Endothelial cell of umbilical vein (primary cell): ENCODE data around the gene PPFIA3. TPM values are rescaled to one million over a fixed set of nuclear protein-coding genes. Genes with fewer than 3 reads are reported as not detected.

ENCODE experiments used
- BruUV-seq: library from RNA; stranded (reverse); fragments of 400-500 nt; replicated peaks from 2 replicates; lab custom pipeline; 2021; lab: Mats Ljungman, UMichigan
- CTCF ChIA-PET: fragments of 300-600, 350-600 bp; sonication (Branson Sonifier 250); formaldehyde crosslinking; loops from one replicate; lab custom pipeline; 2021; ENCODE audit warnings: antibody characterized with exemption, inconsistent platforms; lab: Charles Lee
- POLR2A ChIA-PET: fragments of 300-600, 350-600 bp; sonication (Branson Sonifier 250); formaldehyde crosslinking; loops from one replicate; lab custom pipeline; 2021; ENCODE audit warnings: antibody characterized with exemption, inconsistent platforms; lab: Charles Lee
- DNase-seq: peaks from one replicate; pipeline ENCODE4 v3.0.0-alpha.2; 2011; ENCODE audit warnings: low read depth, low spot score
- FAIRE-seq: peaks from 2 replicates; lab custom pipeline; 2011; peaks lifted over from hg19 to GRCh38; lab: Jason Lieb, UNC
- H2AFZ ChIP-seq: 2 replicates; pipeline ENCODE4 v1.6.0; 2012; ENCODE audit warnings: low read depth, low read length, control low read depth, inconsistent platforms
- H3K27ac ChIP-seq: 2 replicates; pipeline ENCODE4 v1.5.1; 2011; ENCODE audit warnings: low read depth, mild to moderate bottlenecking, control low read depth, low read length, moderate library complexity; ENCODE audit not compliant: insufficient read depth
- H3K27me3 ChIP-seq, 2 experiments: 2 replicates each; pipeline versions ENCODE4 v1.6.0 to v1.6.1; 2011; ENCODE audit warnings: low read length in 2 of 2, mixed read lengths in 1 of 2; ENCODE audit not compliant: control insufficient read depth in 2 of 2, insufficient read depth in 2 of 2
- H3K36me3 ChIP-seq, 2 experiments: 2 replicates in 1 of 2; 3 replicates in 1 of 2; pipeline ENCODE4 v1.5.1; 2011; ENCODE audit warnings: low read length in 2 of 2, mild to moderate bottlenecking in 1 of 2, moderate library complexity in 1 of 2; ENCODE audit not compliant: control insufficient read depth in 2 of 2, insufficient read depth in 2 of 2; ENCODE audit errors: extremely low read depth in 1 of 2
- H3K4me1 ChIP-seq: 3 replicates; pipeline ENCODE4 v1.5.1; 2011; ENCODE audit warnings: mild to moderate bottlenecking, low read length; ENCODE audit not compliant: control insufficient read depth, insufficient read depth; ENCODE audit errors: extremely low read depth
- H3K4me2 ChIP-seq: 2 replicates; pipeline ENCODE4 v1.6.1; 2011; ENCODE audit warnings: low read length, control low read depth, mixed read lengths; ENCODE audit not compliant: insufficient read depth
- H3K4me3 ChIP-seq, 3 experiments: fragments of 200-600 bp in 1 of 3; sonication (generic), shearing (Covaris generic) in 1 of 3; replicated peaks in 1 of 3; 2 replicates each; pipeline ENCODE4 v1.5.1; 2011 to 2016; ENCODE audit warnings: control low read depth in 3 of 3, low read length in 3 of 3, mild to moderate bottlenecking in 2 of 3, inconsistent platforms in 1 of 3, low read depth in 1 of 3, moderate library complexity in 1 of 3; ENCODE audit not compliant: insufficient read depth in 1 of 3
- H3K79me2 ChIP-seq: 2 replicates; pipeline ENCODE4 v1.6.0; 2012; ENCODE audit warnings: low read length, inconsistent platforms; ENCODE audit not compliant: control insufficient read depth, insufficient read depth
- H3K9ac ChIP-seq: replicated peaks from 2 replicates; pipeline ENCODE3; 2011; ENCODE audit warnings: low read length, control low read depth; ENCODE audit not compliant: insufficient read depth; ENCODE audit errors: extremely low read depth
- H3K9me1 ChIP-seq: replicated peaks from 3 replicates; pipeline ENCODE4 v1.6.0; 2011; ENCODE audit warnings: mild to moderate bottlenecking, low read length; ENCODE audit not compliant: control insufficient read depth, insufficient read depth; ENCODE audit errors: extremely low read depth
- H3K9me3 ChIP-seq: replicated peaks from 2 replicates; pipeline ENCODE4 v1.5.1; 2012; ENCODE audit warnings: low read length, inconsistent platforms; ENCODE audit not compliant: control insufficient read depth, insufficient read depth
- H4K20me1 ChIP-seq: replicated peaks from 2 replicates; pipeline ENCODE3; 2011; ENCODE audit warnings: mild to moderate bottlenecking, low read length; ENCODE audit not compliant: control insufficient read depth, insufficient read depth; ENCODE audit errors: extremely low read depth
- EZH2 ChIP-seq: IDR thresholded peaks from 2 replicates; pipeline ENCODE4 v1.6.1; 2012; ENCODE audit warnings: borderline replicate concordance, low read depth, mild to moderate bottlenecking, moderate library complexity, low read length, inconsistent platforms; ENCODE audit not compliant: severe bottlenecking
- FOS ChIP-seq: IDR thresholded peaks from 2 replicates; pipeline ENCODE4 v1.6.1; 2011; ENCODE audit warnings: mild to moderate bottlenecking, low read length, moderate library complexity, borderline replicate concordance; ENCODE audit not compliant: insufficient read depth
- GATA2 ChIP-seq: IDR thresholded peaks from 2 replicates; pipeline ENCODE4 v1.7.0; 2011; ENCODE audit warnings: low read depth, mild to moderate bottlenecking, moderate library complexity, mixed read lengths, low read length; ENCODE audit not compliant: insufficient read length, insufficient read depth
- JUN ChIP-seq: IDR thresholded peaks from 2 replicates; pipeline ENCODE4 v1.6.1; 2011; ENCODE audit warnings: borderline replicate concordance, low read depth; ENCODE audit not compliant: insufficient read length, insufficient read depth
- POLR2A ChIP-seq: IDR thresholded peaks from 2 replicates; pipeline ENCODE4 v1.6.1; 2012; ENCODE audit warnings: low read depth, mild to moderate bottlenecking, control low read depth, low read length
- POLR2AphosphoS5 ChIP-seq: IDR thresholded peaks from 2 replicates; pipeline ENCODE4 v1.6.1; 2012; ENCODE audit warnings: low read depth, mild to moderate bottlenecking, control low read depth, low read length, moderate library complexity; ENCODE audit not compliant: insufficient read depth
- dilution Hi-C: fragments of 300-500 bp; cut with MboI; formaldehyde crosslinking; loops from one replicate; pipeline ENCODE4 v1.15.0; 2019; ENCODE audit warnings: low sequenced_read_pairs; ENCODE audit not compliant: extremely low pct_ligation_motif_present
- intact Hi-C: fragments of 100-400 bp; cut with micrococcal nuclease; formaldehyde crosslinking; loops from one replicate; pipeline ENCODE4 v1.10.0; 2022
- polyA plus RNA-seq, 4 experiments: library from polyadenylated mRNA; depleted of rRNA in 3 of 4; stranded (reverse) in 3 of 4; unstranded in 1 of 4; fragments of >200 nt; gene quantifications; 2 replicates each; pipeline versions ENCODE4 v1.2.1 to v1.2.3, GENCODE V29; 2011 to 2012; ENCODE audit warnings: missing spikeins in 1 of 4
- total RNA-seq: library from RNA; stranded (reverse); gene quantifications from 2 replicates; pipeline ENCODE4 v1.2.3, GENCODE V29; 2021
- TF ChIP-seq, protein P1 (sequence below): IDR thresholded peaks from 2 replicates; pipeline ENCODE4 v1.6.1; 2011; ENCODE audit not compliant: insufficient read depth, insufficient read length
- TF ChIP-seq, protein P2 (sequence below), 2 donors: IDR thresholded peaks; 1 replicate in 1 of 2; 2 replicates in 1 of 2; pipeline ENCODE4 v1.5.1; 2011; ENCODE audit warnings: low read length in 2 of 2, mild to moderate bottlenecking in 2 of 2, moderate library complexity in 2 of 2, control low read depth in 1 of 2, inconsistent platforms in 1 of 2, low read depth in 1 of 2; ENCODE audit not compliant: insufficient read depth in 1 of 2; ENCODE audit errors: extremely low read depth in 1 of 2

The PPFIA3 gene
- total and polyA plus RNA-seq, 2 donors (not counting 3 experiments of a cell fraction or from before 2014, with no cell fraction given): 1.3 to 2.0 TPM

DNA sequence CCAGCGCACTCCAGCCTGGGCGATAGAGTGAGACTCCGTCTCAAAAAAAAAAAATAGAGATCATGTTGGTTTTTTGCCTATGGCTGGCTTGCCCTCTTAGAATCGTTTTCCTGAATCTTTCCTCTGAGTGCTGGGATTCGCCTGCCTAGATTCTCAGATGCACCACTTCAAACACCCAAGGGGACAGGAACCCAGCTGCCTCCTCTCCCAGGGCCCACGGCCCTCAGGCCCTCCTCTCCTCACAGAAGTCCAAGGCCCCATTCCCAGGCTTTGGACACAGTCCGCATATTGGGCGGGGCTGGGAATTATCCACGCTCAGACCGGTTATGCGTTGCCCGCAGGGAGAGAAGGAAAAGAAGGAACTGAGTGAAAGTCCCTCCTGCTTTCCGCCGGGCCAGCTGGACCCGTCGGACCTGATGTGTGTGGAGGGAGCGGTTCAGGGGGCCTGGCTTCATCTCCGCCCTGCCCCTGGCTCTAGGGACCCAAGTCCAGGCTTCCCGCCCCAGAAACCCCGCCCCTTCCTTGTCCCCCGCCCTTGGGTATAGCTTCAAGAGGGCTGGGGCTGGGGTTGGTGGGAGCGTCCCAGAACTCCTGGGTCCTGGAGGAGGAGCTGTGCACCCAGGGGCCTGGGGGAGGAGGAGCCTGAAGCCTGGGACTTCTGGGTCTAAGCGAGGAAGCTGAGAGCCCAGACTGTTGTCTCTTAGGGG, 5.8 kb downstream of the PPFIA3 start:
- Histone ChIP-seq H3K4me3 (no peak overlapping the region), H3K9me3 (no peaks in the 10 kb centered on the region), H2AFZ (no peak overlapping the region), H3K36me3 (no peaks in the 10 kb centered on the region), H3K4me1 (no peaks in the 10 kb centered on the region), H3K27ac (no peak overlapping the region), H4K20me1 (no peaks in the 10 kb centered on the region), H3K9ac (no peak overlapping the region), H3K27me3 (peaks cover 7% of the 10 kb centered on the region in 2 experiments), H3K9me1 (no peaks in the 10 kb centered on the region), H3K79me2 (no peaks in the 10 kb centered on the region), H3K4me2 (no peak overlapping the region)
- POLR2A ChIA-PET: interaction anchor here (0.6 kb wide), 1 partner anchor 429 kb away, joined by 3 read pairs; no protein-coding TSS in a partner anchor
- TF ChIP-seq EZH2 (no peak), JUN (no peak), FOS (no peak), GATA2 (no peak), POLR2AphosphoS5 (no peak), POLR2A (no peak)
- TF ChIP-seq, protein P1, sequence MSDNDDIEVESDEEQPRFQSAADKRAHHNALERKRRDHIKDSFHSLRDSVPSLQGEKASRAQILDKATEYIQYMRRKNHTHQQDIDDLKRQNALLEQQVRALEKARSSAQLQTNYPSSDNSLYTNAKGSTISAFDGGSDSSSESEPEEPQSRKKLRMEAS: no peak
- TF ChIP-seq, protein P2, sequence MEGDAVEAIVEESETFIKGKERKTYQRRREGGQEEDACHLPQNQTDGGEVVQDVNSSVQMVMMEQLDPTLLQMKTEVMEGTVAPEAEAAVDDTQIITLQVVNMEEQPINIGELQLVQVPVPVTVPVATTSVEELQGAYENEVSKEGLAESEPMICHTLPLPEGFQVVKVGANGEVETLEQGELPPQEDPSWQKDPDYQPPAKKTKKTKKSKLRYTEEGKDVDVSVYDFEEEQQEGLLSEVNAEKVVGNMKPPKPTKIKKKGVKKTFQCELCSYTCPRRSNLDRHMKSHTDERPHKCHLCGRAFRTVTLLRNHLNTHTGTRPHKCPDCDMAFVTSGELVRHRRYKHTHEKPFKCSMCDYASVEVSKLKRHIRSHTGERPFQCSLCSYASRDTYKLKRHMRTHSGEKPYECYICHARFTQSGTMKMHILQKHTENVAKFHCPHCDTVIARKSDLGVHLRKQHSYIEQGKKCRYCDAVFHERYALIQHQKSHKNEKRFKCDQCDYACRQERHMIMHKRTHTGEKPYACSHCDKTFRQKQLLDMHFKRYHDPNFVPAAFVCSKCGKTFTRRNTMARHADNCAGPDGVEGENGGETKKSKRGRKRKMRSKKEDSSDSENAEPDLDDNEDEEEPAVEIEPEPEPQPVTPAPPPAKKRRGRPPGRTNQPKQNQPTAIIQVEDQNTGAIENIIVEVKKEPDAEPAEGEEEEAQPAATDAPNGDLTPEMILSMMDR (IDR thresholded peaks at IDR 0.05; ENCODE audit: extremely low read depth in 1 of 2, insufficient read depth in 1 of 2, low read depth in 1 of 2, low read length in 2 of 2): no peak
- intact Hi-C loops (loop anchor here (5.0 kb wide), 1 partner anchor 38 kb away; the partner anchor contains the start of gene SNRNP70), dilution Hi-C loops (no loop called here)
- no TSS peak for BruUV-seq
- no peak for FAIRE-seq
- no peak for DNase-seq
- CTCF ChIA-PET: interaction anchor here (1.0 to 1.2 kb wide), 2 partner anchors 11 to 74 kb away, joined by 3 to 4 read pairs; partner anchors contain the start of gene LIN7B
